Endothelial cell of umbilical vein (primary cell): ENCODE data around the gene CISH. TPM values are rescaled to one million over a fixed set of nuclear protein-coding genes. Genes with fewer than 3 reads are reported as not detected.

ENCODE experiments used
- BruUV-seq: library from RNA; stranded (reverse); fragments of 400-500 nt; replicated peaks from 2 replicates; lab custom pipeline; 2021; lab: Mats Ljungman, UMichigan
- CTCF ChIA-PET: fragments of 300-600, 350-600 bp; sonication (Branson Sonifier 250); formaldehyde crosslinking; loops from one replicate; lab custom pipeline; 2021; ENCODE audit warnings: antibody characterized with exemption, inconsistent platforms; lab: Charles Lee
- POLR2A ChIA-PET: fragments of 300-600, 350-600 bp; sonication (Branson Sonifier 250); formaldehyde crosslinking; loops from one replicate; lab custom pipeline; 2021; ENCODE audit warnings: antibody characterized with exemption, inconsistent platforms; lab: Charles Lee
- DNase-seq: peaks from one replicate; pipeline ENCODE4 v3.0.0-alpha.2; 2011; ENCODE audit warnings: low read depth, low spot score
- FAIRE-seq: peaks from 2 replicates; lab custom pipeline; 2011; peaks lifted over from hg19 to GRCh38; lab: Jason Lieb, UNC
- H2AFZ ChIP-seq: 2 replicates; pipeline ENCODE4 v1.6.0; 2012; ENCODE audit warnings: low read depth, low read length, control low read depth, inconsistent platforms
- H3K27ac ChIP-seq: 2 replicates; pipeline ENCODE4 v1.5.1; 2011; ENCODE audit warnings: low read depth, mild to moderate bottlenecking, control low read depth, low read length, moderate library complexity; ENCODE audit not compliant: insufficient read depth
- H3K27me3 ChIP-seq, 2 experiments: 2 replicates each; pipeline versions ENCODE4 v1.6.0 to v1.6.1; 2011; ENCODE audit warnings: low read length in 2 of 2, mixed read lengths in 1 of 2; ENCODE audit not compliant: control insufficient read depth in 2 of 2, insufficient read depth in 2 of 2
- H3K36me3 ChIP-seq, 2 experiments: 2 replicates in 1 of 2; 3 replicates in 1 of 2; pipeline ENCODE4 v1.5.1; 2011; ENCODE audit warnings: low read length in 2 of 2, mild to moderate bottlenecking in 1 of 2, moderate library complexity in 1 of 2; ENCODE audit not compliant: control insufficient read depth in 2 of 2, insufficient read depth in 2 of 2; ENCODE audit errors: extremely low read depth in 1 of 2
- H3K4me1 ChIP-seq: 3 replicates; pipeline ENCODE4 v1.5.1; 2011; ENCODE audit warnings: mild to moderate bottlenecking, low read length; ENCODE audit not compliant: control insufficient read depth, insufficient read depth; ENCODE audit errors: extremely low read depth
- H3K4me2 ChIP-seq: 2 replicates; pipeline ENCODE4 v1.6.1; 2011; ENCODE audit warnings: low read length, control low read depth, mixed read lengths; ENCODE audit not compliant: insufficient read depth
- H3K4me3 ChIP-seq, 3 experiments: fragments of 200-600 bp in 1 of 3; sonication (generic), shearing (Covaris generic) in 1 of 3; replicated peaks in 1 of 3; 2 replicates each; pipeline ENCODE4 v1.5.1; 2011 to 2016; ENCODE audit warnings: control low read depth in 3 of 3, low read length in 3 of 3, mild to moderate bottlenecking in 2 of 3, inconsistent platforms in 1 of 3, low read depth in 1 of 3, moderate library complexity in 1 of 3; ENCODE audit not compliant: insufficient read depth in 1 of 3
- H3K79me2 ChIP-seq: 2 replicates; pipeline ENCODE4 v1.6.0; 2012; ENCODE audit warnings: low read length, inconsistent platforms; ENCODE audit not compliant: control insufficient read depth, insufficient read depth
- H3K9ac ChIP-seq: replicated peaks from 2 replicates; pipeline ENCODE3; 2011; ENCODE audit warnings: low read length, control low read depth; ENCODE audit not compliant: insufficient read depth; ENCODE audit errors: extremely low read depth
- H3K9me1 ChIP-seq: replicated peaks from 3 replicates; pipeline ENCODE4 v1.6.0; 2011; ENCODE audit warnings: mild to moderate bottlenecking, low read length; ENCODE audit not compliant: control insufficient read depth, insufficient read depth; ENCODE audit errors: extremely low read depth
- H3K9me3 ChIP-seq: replicated peaks from 2 replicates; pipeline ENCODE4 v1.5.1; 2012; ENCODE audit warnings: low read length, inconsistent platforms; ENCODE audit not compliant: control insufficient read depth, insufficient read depth
- H4K20me1 ChIP-seq: replicated peaks from 2 replicates; pipeline ENCODE3; 2011; ENCODE audit warnings: mild to moderate bottlenecking, low read length; ENCODE audit not compliant: control insufficient read depth, insufficient read depth; ENCODE audit errors: extremely low read depth
- EZH2 ChIP-seq: IDR thresholded peaks from 2 replicates; pipeline ENCODE4 v1.6.1; 2012; ENCODE audit warnings: borderline replicate concordance, low read depth, mild to moderate bottlenecking, moderate library complexity, low read length, inconsistent platforms; ENCODE audit not compliant: severe bottlenecking
- FOS ChIP-seq: IDR thresholded peaks from 2 replicates; pipeline ENCODE4 v1.6.1; 2011; ENCODE audit warnings: mild to moderate bottlenecking, low read length, moderate library complexity, borderline replicate concordance; ENCODE audit not compliant: insufficient read depth
- GATA2 ChIP-seq: IDR thresholded peaks from 2 replicates; pipeline ENCODE4 v1.7.0; 2011; ENCODE audit warnings: low read depth, mild to moderate bottlenecking, moderate library complexity, mixed read lengths, low read length; ENCODE audit not compliant: insufficient read length, insufficient read depth
- JUN ChIP-seq: IDR thresholded peaks from 2 replicates; pipeline ENCODE4 v1.6.1; 2011; ENCODE audit warnings: borderline replicate concordance, low read depth; ENCODE audit not compliant: insufficient read length, insufficient read depth
- MYC ChIP-seq: IDR thresholded peaks from one replicate; pipeline ENCODE4 v1.6.1; 2011; ENCODE audit warnings: mild to moderate bottlenecking, low read depth, low read length
- POLR2A ChIP-seq: IDR thresholded peaks from 2 replicates; pipeline ENCODE4 v1.6.1; 2012; ENCODE audit warnings: low read depth, mild to moderate bottlenecking, control low read depth, low read length
- POLR2AphosphoS5 ChIP-seq: IDR thresholded peaks from 2 replicates; pipeline ENCODE4 v1.6.1; 2012; ENCODE audit warnings: low read depth, mild to moderate bottlenecking, control low read depth, low read length, moderate library complexity; ENCODE audit not compliant: insufficient read depth
- dilution Hi-C: fragments of 300-500 bp; cut with MboI; formaldehyde crosslinking; loops from one replicate; pipeline ENCODE4 v1.15.0; 2019; ENCODE audit warnings: low sequenced_read_pairs; ENCODE audit not compliant: extremely low pct_ligation_motif_present
- intact Hi-C: fragments of 100-400 bp; cut with micrococcal nuclease; formaldehyde crosslinking; loops from one replicate; pipeline ENCODE4 v1.10.0; 2022
- polyA plus RNA-seq, 4 experiments: library from polyadenylated mRNA; depleted of rRNA in 3 of 4; stranded (reverse) in 3 of 4; unstranded in 1 of 4; fragments of >200 nt; gene quantifications; 2 replicates each; pipeline versions ENCODE4 v1.2.1 to v1.2.3, GENCODE V29; 2011 to 2012; ENCODE audit warnings: missing spikeins in 1 of 4
- total RNA-seq: library from RNA; stranded (reverse); gene quantifications from 2 replicates; pipeline ENCODE4 v1.2.3, GENCODE V29; 2021
- TF ChIP-seq, protein P1 (sequence below): IDR thresholded peaks from 2 replicates; pipeline ENCODE4 v1.6.1; 2011; ENCODE audit not compliant: insufficient read depth, insufficient read length
- TF ChIP-seq, protein P2 (sequence below), 2 donors: IDR thresholded peaks; 1 replicate in 1 of 2; 2 replicates in 1 of 2; pipeline ENCODE4 v1.5.1; 2011; ENCODE audit warnings: low read length in 2 of 2, mild to moderate bottlenecking in 2 of 2, moderate library complexity in 2 of 2, control low read depth in 1 of 2, inconsistent platforms in 1 of 2, low read depth in 1 of 2; ENCODE audit not compliant: insufficient read depth in 1 of 2; ENCODE audit errors: extremely low read depth in 1 of 2

Gene CISH
- total and polyA plus RNA-seq, 2 donors (not counting 3 experiments of a cell fraction or from before 2014, with no cell fraction given) = 2.2 to 4.1 TPM

DNA sequence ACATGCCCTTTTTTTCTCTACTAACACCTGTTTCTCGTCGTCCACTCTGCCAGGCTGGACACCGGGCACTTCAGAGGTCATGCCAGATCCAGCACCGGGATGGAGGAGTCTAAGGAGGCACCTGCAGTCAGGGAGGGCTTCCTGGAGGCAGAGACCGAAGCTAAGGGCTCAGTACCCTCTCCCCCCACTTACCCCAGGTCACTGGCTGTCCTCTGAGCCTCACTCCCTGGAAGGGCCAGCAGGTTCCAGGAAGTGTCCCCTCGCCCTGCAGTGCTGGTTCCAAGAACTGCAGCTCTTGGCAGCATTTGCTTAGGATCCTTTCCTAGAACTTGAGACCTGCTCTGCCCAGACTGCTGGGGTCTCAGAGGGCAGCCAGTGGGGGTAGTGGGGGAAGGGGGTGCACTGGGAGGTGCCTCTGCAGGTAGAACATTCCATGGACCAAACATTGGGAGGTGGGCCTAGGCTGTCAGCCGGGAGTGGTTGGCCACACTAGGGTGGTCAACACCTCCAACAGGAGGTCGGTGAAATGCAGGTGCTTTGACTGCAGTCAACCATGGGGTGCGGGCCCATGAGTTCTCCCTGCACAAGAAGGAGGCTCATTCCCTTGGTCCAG is 11.3 kb downstream of the CISH start:
- no peak overlapping the region for H3K27ac ChIP-seq
- intact Hi-C loops (no loop called here), dilution Hi-C loops (no loop called here)
- no peak overlapping the region for H3K4me2 ChIP-seq
- peaks cover 10% of the 10 kb centered on the region for H3K4me1 ChIP-seq
- DNase-seq (no peak), FAIRE-seq (no peak)
- no peaks in the 10 kb centered on the region for H3K79me2 ChIP-seq
- POLR2A ChIA-PET = no interaction called here
- no peak overlapping the region for H3K4me3 ChIP-seq
- no peak overlapping the region for H2AFZ ChIP-seq
- H3K9ac ChIP-seq = no peak overlapping the region
- H3K27me3 ChIP-seq = peaks cover 0 to 1% of the 10 kb centered on the region in 2 experiments
- no TSS peak for BruUV-seq
- no peaks in the 10 kb centered on the region for H3K36me3 ChIP-seq
- no peaks in the 10 kb centered on the region for H3K9me3 ChIP-seq
- TF ChIP-seq FOS (no peak), GATA2 (no peak), EZH2 (no peak), MYC (no peak), POLR2AphosphoS5 (no peak), JUN (no peak), POLR2A (no peak)
- TF ChIP-seq, protein P1, sequence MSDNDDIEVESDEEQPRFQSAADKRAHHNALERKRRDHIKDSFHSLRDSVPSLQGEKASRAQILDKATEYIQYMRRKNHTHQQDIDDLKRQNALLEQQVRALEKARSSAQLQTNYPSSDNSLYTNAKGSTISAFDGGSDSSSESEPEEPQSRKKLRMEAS = no peak
- TF ChIP-seq, protein P2, sequence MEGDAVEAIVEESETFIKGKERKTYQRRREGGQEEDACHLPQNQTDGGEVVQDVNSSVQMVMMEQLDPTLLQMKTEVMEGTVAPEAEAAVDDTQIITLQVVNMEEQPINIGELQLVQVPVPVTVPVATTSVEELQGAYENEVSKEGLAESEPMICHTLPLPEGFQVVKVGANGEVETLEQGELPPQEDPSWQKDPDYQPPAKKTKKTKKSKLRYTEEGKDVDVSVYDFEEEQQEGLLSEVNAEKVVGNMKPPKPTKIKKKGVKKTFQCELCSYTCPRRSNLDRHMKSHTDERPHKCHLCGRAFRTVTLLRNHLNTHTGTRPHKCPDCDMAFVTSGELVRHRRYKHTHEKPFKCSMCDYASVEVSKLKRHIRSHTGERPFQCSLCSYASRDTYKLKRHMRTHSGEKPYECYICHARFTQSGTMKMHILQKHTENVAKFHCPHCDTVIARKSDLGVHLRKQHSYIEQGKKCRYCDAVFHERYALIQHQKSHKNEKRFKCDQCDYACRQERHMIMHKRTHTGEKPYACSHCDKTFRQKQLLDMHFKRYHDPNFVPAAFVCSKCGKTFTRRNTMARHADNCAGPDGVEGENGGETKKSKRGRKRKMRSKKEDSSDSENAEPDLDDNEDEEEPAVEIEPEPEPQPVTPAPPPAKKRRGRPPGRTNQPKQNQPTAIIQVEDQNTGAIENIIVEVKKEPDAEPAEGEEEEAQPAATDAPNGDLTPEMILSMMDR (IDR thresholded peaks at IDR 0.05; ENCODE audit: extremely low read depth in 1 of 2, insufficient read depth in 1 of 2, low read depth in 1 of 2, low read length in 2 of 2) = no peak
- CTCF ChIA-PET = no interaction called here
- H4K20me1 ChIP-seq = no peaks in the 10 kb centered on the region
- no peaks in the 10 kb centered on the region for H3K9me1 ChIP-seq
